GM18951 (cell line): Measurements from ENCODE around the gene TMEM132E.

Experiments used
- POLR2A ChIP-seq: IDR thresholded peaks from 4 replicates; pipeline ENCODE4 v1.6.1; 2011; ENCODE audit warnings: mild to moderate bottlenecking; ENCODE audit not compliant: insufficient read length, insufficient read depth; ENCODE audit errors: extremely low read depth
- in situ Hi-C: fragments of 300-500 bp; cut with MboI; formaldehyde crosslinking; loops from one replicate; pipeline ENCODE4 v1.12.0; 2022; ENCODE audit warnings: low sequenced_read_pairs, mixed read lengths, inconsistent platforms; ENCODE audit not compliant: unreplicated experiment

The TMEM132E gene

GRCh38 chr17:34556384-34556783 lies 23.0 kb upstream of the TMEM132E start:
- TF ChIP-seq POLR2A, result no peak
- in situ Hi-C loops, result no loop called here

GRCh38 chr17:34556931-34557330 lies 22.5 kb upstream of the TMEM132E start:
- in situ Hi-C loops, result no loop called here
- no peak for TF ChIP-seq POLR2A

- TF ChIP-seq POLR2A, result no peak
- in situ Hi-C loops, result no loop called here
Measured at GRCh38 chr17:34561328-34561727, 18.1 kb upstream of the TMEM132E start.

- no peak for TF ChIP-seq POLR2A
- in situ Hi-C loops, result no loop called here
Measured at GRCh38 chr17:34562387-34562786, 17.0 kb upstream of the TMEM132E start.

- in situ Hi-C loops, result no loop called here
- TF ChIP-seq POLR2A, result no peak
Measured at GRCh38 chr17:34565713-34566112, 13.7 kb upstream of the TMEM132E start.

GRCh38 chr17:34566201-34566600 lies 13.2 kb upstream of the TMEM132E start:
- in situ Hi-C loops, result no loop called here
- TF ChIP-seq POLR2A, result no peak

- in situ Hi-C loops, result no loop called here
- no peak for TF ChIP-seq POLR2A
Measured at GRCh38 chr17:34566873-34567272, 12.5 kb upstream of the TMEM132E start.

GRCh38 chr17:34567691-34568465 lies 11.5 kb upstream of the TMEM132E start:
- in situ Hi-C loops, result no loop called here
- TF ChIP-seq POLR2A, result no peak

- in situ Hi-C loops, result no loop called here
Measured at GRCh38 chr17:34568953-34569352, 10.4 kb upstream of the TMEM132E start.

GRCh38 chr17:34569591-34569990 lies 9.8 kb upstream of the TMEM132E start:
- in situ Hi-C loops, result no loop called here
- no peak for TF ChIP-seq POLR2A

More at GRCh38 chr17:34568953-34569352, 10.4 kb upstream of the TMEM132E start:
- no peak for TF ChIP-seq POLR2A

GRCh38 chr17:34570506-34570905 lies 8.9 kb upstream of the TMEM132E start:
- in situ Hi-C loops, result no loop called here
- no peak for TF ChIP-seq POLR2A

- TF ChIP-seq POLR2A, result no peak
- in situ Hi-C loops, result no loop called here
Measured at GRCh38 chr17:34571428-34572130, 7.8 kb upstream of the TMEM132E start.

GRCh38 chr17:34572483-34572882 lies 6.9 kb upstream of the TMEM132E start:
- TF ChIP-seq POLR2A, result no peak
- in situ Hi-C loops, result no loop called here

- in situ Hi-C loops, result no loop called here
- no peak for TF ChIP-seq POLR2A
Measured at GRCh38 chr17:34575182-34575581, 4.2 kb upstream of the TMEM132E start.

GRCh38 chr17:34578016-34578415 lies 1.4 kb upstream of the TMEM132E start:
- in situ Hi-C loops, result no loop called here
- no peak for TF ChIP-seq POLR2A

- in situ Hi-C loops, result no loop called here
- no peak for TF ChIP-seq POLR2A
Measured at GRCh38 chr17:34578656-34579016, 746 bp upstream of the TMEM132E start.
